A673 (cell line): ENCODE data around the gene NKPD1. TPM values are rescaled to one million over a fixed set of nuclear protein-coding genes. Genes with fewer than 3 reads are reported as not detected.

ENCODE experiments used
- BruUV-seq: library from RNA; stranded (reverse); fragments of 400-500 nt; replicated peaks from 2 replicates; lab custom pipeline; 2021; lab: Mats Ljungman, UMichigan
- CTCF ChIA-PET: fragments of 300-600 bp; sonication (Branson Sonifier 250); formaldehyde crosslinking; loops from one replicate; lab custom pipeline; 2022; ENCODE audit warnings: antibody characterized with exemption; lab: Charles Lee
- POLR2A ChIA-PET: fragments of 300-600 bp; sonication (Branson Sonifier 250); formaldehyde crosslinking; loops from one replicate; lab custom pipeline; 2022; ENCODE audit warnings: antibody characterized with exemption; ENCODE audit not compliant: low non-redundant PET; lab: Charles Lee
- DNase-seq: peaks from one replicate; pipeline ENCODE4 v3.0.0-alpha.2; 2015; ENCODE audit warnings: low spot score
- H3K27ac ChIP-seq: fragments of 200-600 bp; sonication (generic); 2 replicates; pipeline ENCODE4 v1.5.1; 2016; ENCODE audit warnings: mixed run types, low read depth, mild to moderate bottlenecking, mixed read lengths, antibody characterized with exemption, low read length; ENCODE audit not compliant: poor library complexity, severe bottlenecking
- H3K27me3 ChIP-seq: fragments of 200-600 bp; sonication (generic); replicated peaks from 2 replicates; pipeline ENCODE4 v1.6.1; 2017; ENCODE audit warnings: mixed run types, low read depth, mild to moderate bottlenecking, mixed read lengths, antibody characterized with exemption, low read length; ENCODE audit not compliant: insufficient read depth, poor library complexity
- H3K36me3 ChIP-seq: fragments of 200-600 bp; sonication (generic); 2 replicates; pipeline ENCODE4 v1.6.1; 2016; ENCODE audit warnings: mixed run types, mild to moderate bottlenecking, mixed read lengths, antibody characterized with exemption, low read length; ENCODE audit not compliant: insufficient read depth, poor library complexity, severe bottlenecking
- H3K4me1 ChIP-seq: fragments of 200-600 bp; sonication (generic); 2 replicates; pipeline ENCODE4 v1.6.1; 2017; ENCODE audit warnings: mixed run types, mild to moderate bottlenecking, mixed read lengths, antibody characterized with exemption, low read length; ENCODE audit not compliant: insufficient read depth, poor library complexity, severe bottlenecking
- H3K4me3 ChIP-seq: fragments of 200-600 bp; sonication (generic); 2 replicates; pipeline ENCODE4 v1.5.1; 2016; ENCODE audit warnings: low read depth, mixed run types, mild to moderate bottlenecking, mixed read lengths, low read length; ENCODE audit not compliant: poor library complexity, severe bottlenecking
- H3K9me3 ChIP-seq: fragments of 200-600 bp; sonication (generic); 2 replicates; pipeline ENCODE4 v1.6.1; 2016; ENCODE audit warnings: mixed run types, low read depth, mild to moderate bottlenecking, mixed read lengths, antibody characterized with exemption, low read length; ENCODE audit not compliant: poor library complexity, severe bottlenecking
- EZH2 ChIP-seq: fragments of 200-600 bp; sonication (generic); IDR thresholded peaks from 2 replicates; pipeline ENCODE4 v1.6.1; 2017; ENCODE audit warnings: borderline replicate concordance, low read depth, mild to moderate bottlenecking, mixed read lengths, antibody characterized with exemption, low read length; ENCODE audit not compliant: poor library complexity, severe bottlenecking
- intact Hi-C: fragments of 100-400 bp; cut with micrococcal nuclease; formaldehyde crosslinking; loops from one replicate; pipeline ENCODE4 v1.10.0; 2022; ENCODE audit not compliant: unreplicated experiment
- total RNA-seq: library from RNA; stranded (reverse); gene quantifications from 2 replicates; pipeline ENCODE4 v1.2.3, GENCODE V29; 2021
- TF ChIP-seq, protein P1 (sequence below): fragments of 300-800, 200-600 bp; sonication (generic); conservative IDR thresholded peaks from 2 replicates; pipeline ENCODE4 v1.5.1; 2017; ENCODE audit warnings: low read depth, mild to moderate bottlenecking, antibody characterized with exemption, low read length, moderate library complexity, mixed read lengths

The NKPD1 gene
- total RNA-seq, 1 experiment from 2014 or later = 0.30 TPM

- H3K9me3 ChIP-seq = no peaks in the 10 kb centered on the region
- peak; percentile 43 for DNase-seq
- no TSS peak for BruUV-seq
- intact Hi-C loops = no loop called here
- no peaks in the 10 kb centered on the region for H3K36me3 ChIP-seq
- no peak overlapping the region for H3K27ac ChIP-seq
- no peaks in the 10 kb centered on the region for H3K27me3 ChIP-seq
- H3K4me1 ChIP-seq = peaks cover 8% of the 10 kb centered on the region
- TF ChIP-seq, protein P1, sequence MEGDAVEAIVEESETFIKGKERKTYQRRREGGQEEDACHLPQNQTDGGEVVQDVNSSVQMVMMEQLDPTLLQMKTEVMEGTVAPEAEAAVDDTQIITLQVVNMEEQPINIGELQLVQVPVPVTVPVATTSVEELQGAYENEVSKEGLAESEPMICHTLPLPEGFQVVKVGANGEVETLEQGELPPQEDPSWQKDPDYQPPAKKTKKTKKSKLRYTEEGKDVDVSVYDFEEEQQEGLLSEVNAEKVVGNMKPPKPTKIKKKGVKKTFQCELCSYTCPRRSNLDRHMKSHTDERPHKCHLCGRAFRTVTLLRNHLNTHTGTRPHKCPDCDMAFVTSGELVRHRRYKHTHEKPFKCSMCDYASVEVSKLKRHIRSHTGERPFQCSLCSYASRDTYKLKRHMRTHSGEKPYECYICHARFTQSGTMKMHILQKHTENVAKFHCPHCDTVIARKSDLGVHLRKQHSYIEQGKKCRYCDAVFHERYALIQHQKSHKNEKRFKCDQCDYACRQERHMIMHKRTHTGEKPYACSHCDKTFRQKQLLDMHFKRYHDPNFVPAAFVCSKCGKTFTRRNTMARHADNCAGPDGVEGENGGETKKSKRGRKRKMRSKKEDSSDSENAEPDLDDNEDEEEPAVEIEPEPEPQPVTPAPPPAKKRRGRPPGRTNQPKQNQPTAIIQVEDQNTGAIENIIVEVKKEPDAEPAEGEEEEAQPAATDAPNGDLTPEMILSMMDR = peak; percentile 31; the same call in 1 of the 2 replicates
- TF ChIP-seq EZH2 = no peak
- POLR2A ChIA-PET = no interaction called here
- CTCF ChIA-PET = interaction anchor here (0.6 kb wide), 1 partner anchor 66 kb away, joined by 5 read pairs; no protein-coding TSS in a partner anchor
- no peak overlapping the region for H3K4me3 ChIP-seq
Measured at GRCh38 chr19:45130888-45131615, 29.7 kb downstream of the NKPD1 start.

DNA sequence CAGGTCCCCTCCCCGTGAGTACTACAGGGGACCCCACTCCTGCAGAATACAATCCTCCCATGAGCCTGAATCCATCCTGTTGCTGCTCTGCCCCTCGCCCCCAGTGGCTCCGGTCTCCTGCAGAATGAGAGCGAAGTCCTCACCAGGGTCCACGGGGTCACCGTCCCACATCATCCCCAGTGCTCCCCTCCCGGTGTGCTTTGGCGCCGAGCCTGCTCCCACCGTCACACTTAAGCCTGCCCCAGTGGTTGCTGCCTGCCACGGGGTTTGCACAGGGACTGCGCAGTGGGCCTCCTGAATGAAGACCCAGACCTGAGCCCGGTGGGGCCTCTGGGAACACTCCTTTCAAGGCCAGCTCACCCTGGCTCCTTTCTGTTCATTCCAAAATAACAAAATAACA, 30.5 kb downstream of the NKPD1 start:
- intact Hi-C loops = no loop called here
- no TSS peak for BruUV-seq
- Histone ChIP-seq H3K4me3 (no peak overlapping the region), H3K27me3 (no peaks in the 10 kb centered on the region), H3K36me3 (no peaks in the 10 kb centered on the region), H3K4me1 (peaks cover 8% of the 10 kb centered on the region), H3K9me3 (no peaks in the 10 kb centered on the region), H3K27ac (no peak overlapping the region)
- no peak for DNase-seq
- ChIA-PET POLR2A (no interaction called here), CTCF (no interaction called here)
- TF ChIP-seq, protein P1 = no peak
- TF ChIP-seq EZH2 = no peak

GRCh38 chr19:45128806-45129205, 32.0 kb downstream of the NKPD1 start:
- ChIA-PET POLR2A (no interaction called here), CTCF (no interaction called here)
- peaks cover 12% of the 10 kb centered on the region for H3K4me1 ChIP-seq
- H3K9me3 ChIP-seq = no peaks in the 10 kb centered on the region
- no TSS peak for BruUV-seq
- intact Hi-C loops = no loop called here
- DNase-seq = no peak
- TF ChIP-seq, protein P1 = no peak
- TF ChIP-seq EZH2 = no peak
- H3K4me3 ChIP-seq = no peak overlapping the region
- H3K36me3 ChIP-seq = no peaks in the 10 kb centered on the region
- no peaks in the 10 kb centered on the region for H3K27me3 ChIP-seq
- no peak overlapping the region for H3K27ac ChIP-seq
